Bronchial epithelial cell (primary cell): ENCODE data around the gene STAM2. TPM values are rescaled to one million over a fixed set of nuclear protein-coding genes. Genes with fewer than 3 reads are reported as not detected.
"Not testable (repeated sequence)": the region's sequence is repeated elsewhere in the genome, so short reads cannot be mapped to it uniquely, and the experiment has no call there.

ENCODE experiments used
- DNase-seq: peaks from one replicate; pipeline ENCODE4 v3.0.0-alpha.2; 2010; ENCODE audit warnings: low read depth
- FAIRE-seq: peaks from 2 replicates; lab custom pipeline; 2011; peaks lifted over from hg19 to GRCh38; lab: Jason Lieb, UNC
- H3K27me3 ChIP-seq: 2 replicates; pipeline ENCODE4 v1.5.1; 2011; ENCODE audit warnings: low read length; ENCODE audit not compliant: control insufficient read depth, insufficient read depth
- H3K36me3 ChIP-seq: 2 replicates; pipeline ENCODE4 v1.5.1; 2011; ENCODE audit warnings: low read length; ENCODE audit not compliant: control insufficient read depth, insufficient read depth
- H3K4me3 ChIP-seq: 2 replicates; pipeline ENCODE4 v1.5.1; 2011; ENCODE audit warnings: mild to moderate bottlenecking, low read depth, low read length, control low read depth
- total RNA-seq: library from RNA; depleted of rRNA; stranded (reverse); fragments of >200 nt; gene quantifications from 2 replicates; pipeline ENCODE4 v1.2.1, GENCODE V29; 2014
- TF ChIP-seq, protein P1 (sequence below): IDR thresholded peaks from 2 replicates; pipeline ENCODE4 v1.5.1; 2011; ENCODE audit warnings: mild to moderate bottlenecking, moderate library complexity, low read length, control low read depth, inconsistent platforms; ENCODE audit not compliant: insufficient read depth, severe bottlenecking

Gene STAM2
- total RNA-seq, 1 donor from 2014 or later, result 32.1 TPM

DNA sequence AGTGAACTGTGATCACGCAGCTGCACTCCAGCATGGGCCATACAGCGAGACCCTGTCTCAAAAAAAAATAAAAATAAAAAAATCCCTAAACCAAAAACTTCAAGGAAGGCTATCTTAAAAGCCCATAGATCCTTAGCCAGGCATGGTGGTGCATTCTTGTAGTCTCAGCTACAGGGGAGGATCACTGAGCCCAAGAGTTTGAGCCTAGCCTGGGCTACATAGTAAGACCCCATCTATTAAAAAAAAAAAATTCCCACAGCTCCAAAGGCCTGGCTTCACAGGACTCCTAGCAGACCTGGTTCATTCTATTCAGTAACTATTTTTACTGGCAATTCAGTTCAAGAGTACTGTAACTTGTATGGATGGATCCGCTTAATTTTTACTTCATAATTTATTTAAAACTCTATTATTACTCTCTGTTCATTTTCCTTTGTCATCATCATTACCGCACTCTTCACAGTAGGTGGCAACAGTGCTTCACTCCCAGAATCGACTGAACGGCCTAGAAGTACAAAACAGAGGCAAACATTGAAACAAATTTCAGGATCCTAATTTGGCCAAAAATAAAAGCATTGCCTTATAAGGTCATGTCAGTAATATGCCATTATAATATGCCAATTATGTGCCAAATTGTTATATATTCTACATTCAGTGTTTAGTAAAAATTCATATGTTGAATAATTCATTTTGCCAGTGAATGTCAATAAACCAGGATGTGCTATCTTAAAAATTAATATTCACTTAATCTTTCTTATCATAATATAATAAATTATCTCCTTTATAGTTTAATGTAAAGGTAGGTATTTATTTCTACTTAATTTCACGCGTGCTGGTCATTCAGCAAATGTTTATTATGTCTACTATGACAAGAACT lies 14.3 kb upstream of the STAM2 start:
- DNase-seq, result peak; percentile 54
- no peak for FAIRE-seq
- Histone ChIP-seq H3K36me3 (no peaks in the 10 kb centered on the region), H3K27me3 (no peaks in the 10 kb centered on the region), H3K4me3 (no peak overlapping the region)
- TF ChIP-seq, protein P1, sequence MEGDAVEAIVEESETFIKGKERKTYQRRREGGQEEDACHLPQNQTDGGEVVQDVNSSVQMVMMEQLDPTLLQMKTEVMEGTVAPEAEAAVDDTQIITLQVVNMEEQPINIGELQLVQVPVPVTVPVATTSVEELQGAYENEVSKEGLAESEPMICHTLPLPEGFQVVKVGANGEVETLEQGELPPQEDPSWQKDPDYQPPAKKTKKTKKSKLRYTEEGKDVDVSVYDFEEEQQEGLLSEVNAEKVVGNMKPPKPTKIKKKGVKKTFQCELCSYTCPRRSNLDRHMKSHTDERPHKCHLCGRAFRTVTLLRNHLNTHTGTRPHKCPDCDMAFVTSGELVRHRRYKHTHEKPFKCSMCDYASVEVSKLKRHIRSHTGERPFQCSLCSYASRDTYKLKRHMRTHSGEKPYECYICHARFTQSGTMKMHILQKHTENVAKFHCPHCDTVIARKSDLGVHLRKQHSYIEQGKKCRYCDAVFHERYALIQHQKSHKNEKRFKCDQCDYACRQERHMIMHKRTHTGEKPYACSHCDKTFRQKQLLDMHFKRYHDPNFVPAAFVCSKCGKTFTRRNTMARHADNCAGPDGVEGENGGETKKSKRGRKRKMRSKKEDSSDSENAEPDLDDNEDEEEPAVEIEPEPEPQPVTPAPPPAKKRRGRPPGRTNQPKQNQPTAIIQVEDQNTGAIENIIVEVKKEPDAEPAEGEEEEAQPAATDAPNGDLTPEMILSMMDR, result peak; percentile 55

DNA sequence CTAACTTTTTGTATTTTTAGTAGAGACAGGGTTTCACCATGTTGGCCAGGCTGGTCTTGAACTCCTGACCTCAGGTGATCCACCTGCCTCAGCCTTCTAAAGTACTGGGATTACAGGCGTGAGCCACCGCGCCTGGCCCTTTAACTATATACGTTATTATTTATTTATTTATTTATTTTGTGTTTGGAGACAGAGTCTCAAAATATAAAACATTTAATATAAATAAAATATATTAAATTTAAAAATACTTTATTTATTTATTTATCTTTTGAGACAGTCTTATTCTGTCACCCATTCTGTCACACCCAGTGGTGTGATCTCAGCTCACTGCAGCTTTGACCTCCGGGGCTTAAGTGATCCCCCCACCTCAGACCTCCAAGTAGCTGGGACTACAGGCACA lies 11.2 kb upstream of the STAM2 start:
- DNase-seq, FAIRE-seq, H3K36me3 ChIP-seq, H3K27me3 ChIP-seq, H3K4me3 ChIP-seq: not testable (repeated sequence)

DNA sequence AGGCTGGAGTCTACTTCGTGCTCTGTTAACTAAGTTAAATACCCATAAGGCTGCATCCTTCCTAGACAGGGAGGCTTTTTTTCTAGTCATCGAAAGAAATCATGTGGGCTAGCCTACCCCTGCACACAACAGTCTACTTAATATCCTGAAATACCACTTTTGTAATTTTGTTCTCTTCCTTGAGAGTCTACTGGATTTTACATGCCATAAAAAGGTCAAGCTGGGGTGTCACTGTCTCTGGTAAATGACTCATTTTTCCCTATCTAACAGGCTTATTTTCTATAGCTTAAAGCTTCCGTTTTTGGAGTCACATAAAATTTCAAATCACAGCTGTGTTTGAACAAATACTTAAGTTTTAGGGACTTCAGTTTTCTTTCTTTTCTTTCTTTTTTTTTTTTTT lies 10.7 kb upstream of the STAM2 start:
- Histone ChIP-seq H3K27me3 (no peaks in the 10 kb centered on the region), H3K36me3 (no peaks in the 10 kb centered on the region), H3K4me3 (no peak overlapping the region)
- DNase-seq (peak; percentile 46), FAIRE-seq (no peak)
- TF ChIP-seq, protein P1, result no peak

DNA sequence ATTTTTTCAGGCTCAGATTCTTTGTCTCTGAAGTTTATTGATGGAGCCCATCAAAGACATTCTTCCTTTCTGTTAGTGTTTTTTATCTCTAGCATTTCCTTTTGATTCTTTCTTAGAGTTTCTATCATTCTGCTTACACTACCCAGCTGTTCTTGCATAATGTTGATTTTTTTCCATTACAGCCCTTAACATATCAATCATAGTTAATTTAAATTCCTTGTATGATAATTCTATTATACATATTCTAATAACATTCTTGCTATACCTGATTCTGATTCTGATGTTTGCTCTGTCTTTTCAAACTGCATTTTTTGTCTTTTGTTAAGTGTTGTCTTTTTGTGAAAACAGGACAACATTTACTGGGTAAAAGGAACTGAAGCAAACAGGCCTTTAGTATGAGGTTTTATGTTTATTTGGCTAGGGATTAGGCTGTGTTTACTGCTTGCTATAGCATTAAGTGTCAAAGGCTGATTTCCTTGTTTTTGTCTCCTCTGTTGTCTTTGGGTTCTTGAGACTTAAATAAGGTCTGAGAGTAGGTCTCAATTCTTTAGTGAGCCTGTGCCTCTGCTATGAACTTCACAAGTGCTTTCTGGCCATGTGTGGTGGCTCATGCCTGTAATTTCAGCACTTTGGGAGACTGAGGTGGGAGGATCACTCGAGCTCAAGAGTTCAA lies 8.0 kb upstream of the STAM2 start:
- no peaks in the 10 kb centered on the region for H3K27me3 ChIP-seq
- no peaks in the 10 kb centered on the region for H3K36me3 ChIP-seq
- no peak for DNase-seq
- TF ChIP-seq, protein P1, result no peak
- H3K4me3 ChIP-seq, result no peak overlapping the region
- FAIRE-seq, result no peak

DNA sequence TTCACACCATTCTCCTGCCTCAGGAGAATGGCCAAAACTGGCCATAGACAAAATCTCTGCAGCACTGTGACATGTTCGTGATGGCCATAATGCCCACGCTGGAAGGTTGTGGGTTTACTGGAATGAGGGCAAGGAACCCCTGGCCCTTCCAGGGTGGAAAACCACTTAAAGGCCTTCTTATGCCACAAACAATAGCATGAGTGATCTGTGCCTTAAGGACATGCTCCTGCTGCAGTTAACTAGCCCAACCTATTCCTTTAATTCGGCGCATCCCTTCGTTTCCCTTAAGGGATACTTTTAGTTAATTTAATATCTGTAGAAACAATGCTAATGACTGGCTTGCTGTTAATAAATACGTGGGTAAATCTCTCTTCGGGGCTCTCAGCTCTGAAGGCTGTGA lies 2.1 kb upstream of the STAM2 start:
- DNase-seq, H3K36me3 ChIP-seq, FAIRE-seq, H3K27me3 ChIP-seq, H3K4me3 ChIP-seq: not testable (repeated sequence)

DNA sequence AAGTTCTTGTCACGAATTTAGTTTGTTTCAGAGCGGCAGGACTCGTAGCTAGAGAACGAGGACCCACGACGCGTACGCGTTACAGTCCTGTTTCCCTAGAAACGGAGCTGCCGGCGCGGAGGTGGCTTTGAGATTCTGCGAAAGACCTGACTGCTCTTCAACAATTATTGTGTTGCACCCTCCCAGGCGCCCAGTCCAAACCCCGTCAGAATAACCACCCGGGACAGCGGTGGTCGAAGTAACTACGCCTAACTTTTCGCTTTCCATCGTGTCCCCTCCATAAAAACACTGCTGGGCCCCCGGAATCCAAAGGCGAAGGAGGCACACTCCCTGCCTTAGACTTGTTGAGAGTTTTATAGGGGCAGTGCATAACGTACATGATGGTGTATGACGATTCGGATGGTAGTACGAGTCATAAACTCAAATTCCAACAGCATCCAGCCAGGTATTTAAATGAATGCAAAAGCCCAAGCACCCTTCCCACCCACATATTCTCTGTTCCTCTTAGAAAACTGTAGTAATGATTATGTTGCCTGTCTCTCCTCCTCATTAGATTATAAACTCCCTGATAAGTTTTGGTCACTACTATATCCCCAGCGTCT lies 651 bp upstream of the STAM2 start:
- Histone ChIP-seq H3K36me3 (no peaks in the 10 kb centered on the region), H3K27me3 (no peaks in the 10 kb centered on the region), H3K4me3 (peak overlapping the region; percentile 97)
- FAIRE-seq (no peak), DNase-seq (peak; percentile 38)
- TF ChIP-seq, protein P1, result no peak
